ENCODE data around the gene LAMA3. TPM values are rescaled to one million over a fixed set of nuclear protein-coding genes. Genes with fewer than 3 reads are reported as not detected.
A peak's percentile ranks its signal among the peaks of the same experiment; 100 is the strongest.

The LAMA3 gene
- total and polyA plus RNA-seq, 2 donors = 10.4 to 32.3 TPM

DNA sequence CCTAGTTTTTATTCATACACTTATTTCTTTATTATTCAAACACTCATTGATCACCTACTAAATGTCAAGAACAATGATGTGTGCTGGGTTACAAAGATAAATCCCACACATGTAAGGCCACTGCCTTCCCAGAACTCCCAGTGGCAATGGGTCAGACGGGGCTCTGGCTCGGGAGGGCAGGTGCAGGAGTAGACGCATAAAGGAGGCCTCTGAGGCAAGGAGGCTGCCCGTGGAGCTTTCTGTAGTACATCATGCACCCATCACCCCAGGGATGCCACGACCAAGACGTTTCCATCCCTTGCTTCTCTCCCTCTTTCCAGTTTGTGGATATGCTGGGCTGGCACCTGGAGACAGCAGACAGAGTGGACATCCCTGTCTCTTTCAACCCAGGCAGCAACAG lies 172.1 kb downstream of the LAMA3 start:
- WGBS = 88% methylated on average over 6 of the region's 6 CpGs
- H3K36me3 ChIP-seq (ENCODE audit: insufficient read depth) = no peaks in the 10 kb centered on the region
- no peak overlapping the region for H3K27ac ChIP-seq (ENCODE audit: low read depth)
- H3K4me1 ChIP-seq (ENCODE audit: insufficient read depth) = no peaks in the 10 kb centered on the region
- no peak overlapping the region for H3K4me3 ChIP-seq (ENCODE audit: low read depth, low read length)
- DNase-seq (ENCODE audit: extremely low spot score) = no peak

GRCh38 chr18:23861805-23862470 lies 172.7 kb downstream of the LAMA3 start:
- Histone ChIP-seq H3K27ac (ENCODE audit: low read depth) (no peak overlapping the region), H3K4me3 (ENCODE audit: low read depth, low read length) (no peak overlapping the region), H3K4me1 (ENCODE audit: insufficient read depth) (no peaks in the 10 kb centered on the region), H3K36me3 (ENCODE audit: insufficient read depth) (no peaks in the 10 kb centered on the region)
- no peak for DNase-seq (ENCODE audit: extremely low spot score)
- WGBS = 62% methylated on average over 6 of the region's 6 CpGs

GRCh38 chr18:23864624-23865023 lies 175.4 kb downstream of the LAMA3 start:
- Histone ChIP-seq H3K4me1 (ENCODE audit: insufficient read depth) (no peaks in the 10 kb centered on the region), H3K27ac (ENCODE audit: low read depth) (no peak overlapping the region), H3K4me3 (ENCODE audit: low read depth, low read length) (no peak overlapping the region), H3K36me3 (ENCODE audit: insufficient read depth) (no peaks in the 10 kb centered on the region)
- no peak for DNase-seq (ENCODE audit: extremely low spot score)
- WGBS = 89% methylated on average over 4 of the region's 4 CpGs

DNA sequence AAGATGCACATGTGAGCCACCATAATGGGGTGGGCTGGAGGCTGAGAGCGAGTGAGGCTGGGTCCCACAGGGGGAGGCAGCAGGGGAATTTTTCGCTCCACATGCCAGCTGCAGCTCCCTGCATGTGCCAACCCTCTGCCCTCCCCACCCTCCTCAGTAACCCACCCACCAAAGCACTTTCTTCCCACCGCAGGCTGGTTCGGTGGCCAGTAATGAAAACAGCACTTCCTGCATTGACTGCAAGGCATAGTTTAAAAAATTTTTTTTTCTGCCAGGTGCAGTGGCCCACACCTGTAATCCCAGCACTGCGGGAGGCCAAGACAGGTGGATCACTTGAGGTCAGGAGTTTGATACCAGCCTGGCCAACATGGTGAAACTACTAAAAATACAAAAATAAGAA lies 177.8 kb downstream of the LAMA3 start:
- DNase-seq (ENCODE audit: extremely low spot score) = no peak
- no peaks in the 10 kb centered on the region for H3K4me1 ChIP-seq (ENCODE audit: insufficient read depth)
- H3K4me3 ChIP-seq (ENCODE audit: low read depth, low read length) = no peak overlapping the region
- 86% methylated on average over 5 of the region's 5 CpGs for WGBS
- no peak overlapping the region for H3K27ac ChIP-seq (ENCODE audit: low read depth)
- no peaks in the 10 kb centered on the region for H3K36me3 ChIP-seq (ENCODE audit: insufficient read depth)

GRCh38 chr18:23868136-23868785 lies 179.0 kb downstream of the LAMA3 start:
- Histone ChIP-seq H3K36me3 (ENCODE audit: insufficient read depth) (no peaks in the 10 kb centered on the region), H3K27ac (ENCODE audit: low read depth) (no peak overlapping the region), H3K4me3 (ENCODE audit: low read depth, low read length) (no peak overlapping the region), H3K4me1 (ENCODE audit: insufficient read depth) (no peaks in the 10 kb centered on the region)
- 91% methylated on average over 3 of the region's 3 CpGs for WGBS
- no peak for DNase-seq (ENCODE audit: extremely low spot score)

DNA sequence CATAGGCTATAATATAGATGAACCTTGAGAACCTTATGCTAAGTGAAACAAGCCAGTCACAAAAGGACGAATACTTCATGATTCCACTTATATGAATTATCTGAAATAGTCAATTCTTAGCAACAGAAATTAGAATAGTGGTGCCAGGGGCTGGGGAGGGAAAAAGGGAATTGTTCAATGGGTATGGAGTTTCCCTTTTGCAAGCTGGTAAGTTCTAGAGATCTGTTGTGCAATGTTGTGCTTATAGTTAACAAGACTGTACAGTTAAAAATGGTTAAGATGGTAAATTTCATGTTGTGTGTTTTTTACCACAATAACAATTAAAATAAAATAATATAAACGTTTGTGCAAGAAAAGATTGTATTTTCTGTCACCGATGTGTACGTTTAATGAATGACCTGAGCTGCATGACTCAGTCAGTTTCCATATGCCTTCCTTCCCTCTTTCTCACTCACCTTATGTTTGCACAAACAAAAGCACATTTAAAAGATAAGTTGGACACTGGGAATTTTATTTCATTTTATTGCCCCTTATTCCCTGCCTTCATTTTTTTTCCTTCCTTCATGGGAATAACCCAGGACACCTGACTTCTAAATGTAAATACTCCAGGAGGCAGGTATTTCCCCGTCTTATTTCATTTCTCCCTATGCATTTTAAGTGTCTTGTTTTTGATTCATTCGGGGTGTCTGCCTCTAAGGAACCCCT lies 181.6 kb downstream of the LAMA3 start:
- no peak overlapping the region for H3K4me3 ChIP-seq (ENCODE audit: low read depth, low read length)
- 72% methylated on average over 6 of the region's 6 CpGs for WGBS
- no peaks in the 10 kb centered on the region for H3K4me1 ChIP-seq (ENCODE audit: insufficient read depth)
- no peaks in the 10 kb centered on the region for H3K36me3 ChIP-seq (ENCODE audit: insufficient read depth)
- DNase-seq (ENCODE audit: extremely low spot score) = no peak
- H3K27ac ChIP-seq (ENCODE audit: low read depth) = no peak overlapping the region

- H3K4me3 ChIP-seq (ENCODE audit: low read depth, low read length) = no peak overlapping the region
- H3K27ac ChIP-seq (ENCODE audit: low read depth) = no peak overlapping the region
- no peaks in the 10 kb centered on the region for H3K36me3 ChIP-seq (ENCODE audit: insufficient read depth)
- DNase-seq (ENCODE audit: extremely low spot score) = no peak
- no peaks in the 10 kb centered on the region for H3K4me1 ChIP-seq (ENCODE audit: insufficient read depth)
- WGBS = 60% methylated on average over 7 of the region's 7 CpGs
Measured at GRCh38 chr18:23871410-23871809, 182.2 kb downstream of the LAMA3 start.

DNA sequence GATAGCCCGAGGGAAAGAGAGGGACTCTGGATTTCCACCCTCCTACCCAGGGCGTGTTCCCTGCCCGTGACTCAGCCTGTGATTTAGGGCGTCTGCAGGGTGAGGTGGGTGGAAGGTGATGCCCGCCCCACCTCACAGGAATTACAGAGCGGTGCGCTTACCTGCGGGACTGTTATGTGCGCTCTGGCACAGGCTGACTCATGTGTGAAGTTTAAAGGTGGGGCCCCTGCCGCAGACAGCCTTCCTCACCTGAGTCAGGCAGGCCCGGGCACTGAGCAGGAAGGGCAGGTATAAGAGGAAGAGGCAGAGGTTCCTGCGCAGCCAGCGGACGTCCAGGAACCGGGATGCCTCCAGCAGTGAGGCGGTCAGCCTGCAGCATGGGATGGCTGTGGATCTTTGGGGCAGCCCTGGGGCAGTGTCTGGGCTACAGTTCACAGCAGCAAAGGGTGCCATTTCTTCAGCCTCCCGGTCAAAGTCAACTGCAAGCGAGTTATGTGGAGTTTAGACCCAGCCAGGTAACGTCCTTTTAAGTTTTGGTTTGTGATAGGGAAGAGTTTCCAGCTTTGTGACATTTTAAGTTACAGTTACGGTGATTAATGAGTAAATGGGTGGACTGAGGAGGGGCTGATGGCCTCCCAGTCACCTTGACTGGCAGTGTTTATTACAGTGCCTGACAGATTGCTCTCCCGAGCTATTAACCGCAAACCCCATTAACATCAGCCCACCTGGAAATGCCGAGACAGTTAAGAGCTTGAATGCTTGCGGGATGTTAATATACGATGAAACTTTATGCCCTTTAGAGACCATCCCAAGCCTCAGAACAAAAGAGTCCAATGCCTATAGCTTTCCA lies 183.7 kb downstream of the LAMA3 start:
- no peak overlapping the region for H3K27ac ChIP-seq (ENCODE audit: low read depth)
- H3K4me3 ChIP-seq (ENCODE audit: low read depth, low read length) = peak overlapping the region; percentile 17
- WGBS = 72% methylated on average over 25 of the region's 25 CpGs
- DNase-seq (ENCODE audit: extremely low spot score) = no peak
- H3K36me3 ChIP-seq (ENCODE audit: insufficient read depth) = no peaks in the 10 kb centered on the region
- H3K4me1 ChIP-seq (ENCODE audit: insufficient read depth) = no peaks in the 10 kb centered on the region

- no peak for DNase-seq (ENCODE audit: extremely low spot score)
- no peaks in the 10 kb centered on the region for H3K4me1 ChIP-seq (ENCODE audit: insufficient read depth)
- no peak overlapping the region for H3K4me3 ChIP-seq (ENCODE audit: low read depth, low read length)
- no peak overlapping the region for H3K27ac ChIP-seq (ENCODE audit: low read depth)
- no peaks in the 10 kb centered on the region for H3K36me3 ChIP-seq (ENCODE audit: insufficient read depth)
- 80% methylated on average over 11 of the region's 11 CpGs for WGBS
Measured at GRCh38 chr18:23875966-23876895, 187.0 kb downstream of the LAMA3 start.

DNA sequence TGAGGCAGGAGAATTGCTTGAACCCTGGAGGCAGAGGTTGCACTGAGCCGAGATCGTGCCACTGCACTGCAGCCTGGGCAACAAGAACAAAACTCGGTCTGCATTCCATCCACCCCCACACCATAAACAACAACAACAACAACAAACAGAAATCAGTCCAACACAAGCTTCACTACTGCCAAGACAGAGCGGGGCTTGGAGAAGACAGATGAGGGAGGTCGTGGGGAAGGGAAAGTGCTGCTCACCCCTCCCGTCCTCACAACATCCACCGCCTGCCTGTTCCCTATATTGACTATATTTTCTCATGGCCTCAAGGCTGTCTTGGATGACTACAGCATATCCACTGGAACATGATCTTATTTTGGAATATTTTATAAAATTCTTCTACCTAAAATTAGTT lies 187.7 kb downstream of the LAMA3 start:
- no peaks in the 10 kb centered on the region for H3K36me3 ChIP-seq (ENCODE audit: insufficient read depth)
- no peak for DNase-seq (ENCODE audit: extremely low spot score)
- no peak overlapping the region for H3K4me3 ChIP-seq (ENCODE audit: low read depth, low read length)
- H3K4me1 ChIP-seq (ENCODE audit: insufficient read depth) = no peaks in the 10 kb centered on the region
- H3K27ac ChIP-seq (ENCODE audit: low read depth) = no peak overlapping the region
- 81% methylated on average over 7 of the region's 7 CpGs for WGBS

GRCh38 chr18:23877371-23877770 lies 188.1 kb downstream of the LAMA3 start:
- WGBS = 65% methylated on average over 4 of the region's 4 CpGs
- Histone ChIP-seq H3K4me3 (ENCODE audit: low read depth, low read length) (no peak overlapping the region), H3K4me1 (ENCODE audit: insufficient read depth) (no peaks in the 10 kb centered on the region), H3K27ac (ENCODE audit: low read depth) (no peak overlapping the region), H3K36me3 (ENCODE audit: insufficient read depth) (no peaks in the 10 kb centered on the region)
- no peak for DNase-seq (ENCODE audit: extremely low spot score)

GRCh38 chr18:23878336-23878900 lies 189.2 kb downstream of the LAMA3 start:
- no peak for DNase-seq (ENCODE audit: extremely low spot score)
- no peak overlapping the region for H3K4me3 ChIP-seq (ENCODE audit: low read depth, low read length)
- no peaks in the 10 kb centered on the region for H3K4me1 ChIP-seq (ENCODE audit: insufficient read depth)
- no peaks in the 10 kb centered on the region for H3K36me3 ChIP-seq (ENCODE audit: insufficient read depth)
- H3K27ac ChIP-seq (ENCODE audit: low read depth) = no peak overlapping the region
- 85% methylated on average over 11 of the region's 11 CpGs for WGBS

Measured in urinary bladder (tissue), 4 donors.